Neural crest cell (in vitro differentiated cells): Measurements from ENCODE around the gene HNRNPM. TPM values are rescaled to one million over a fixed set of nuclear protein-coding genes. Genes with fewer than 3 reads are reported as not detected.
"Not testable (repeated sequence)": the region's sequence is repeated elsewhere in the genome, so short reads cannot be mapped to it uniquely, and the experiment has no call there.

ENCODE experiments used
- DNase-seq: peaks from one replicate; pipeline ENCODE4 v3.0.0; 2021; ENCODE audit warnings: low read depth, mixed read lengths, low spot score
- H3K27ac Mint-ChIP-seq: one replicate; pipeline ENCODE4 v1.8.0; 2021; ENCODE audit warnings: mild to moderate bottlenecking, mixed read lengths; ENCODE audit not compliant: unreplicated experiment
- H3K27me3 Mint-ChIP-seq: 2 replicates; pipeline ENCODE4 v1.8.0; 2021; ENCODE audit warnings: low read depth, mild to moderate bottlenecking, mixed read lengths
- H3K36me3 Mint-ChIP-seq: 2 replicates; pipeline ENCODE4 v1.8.0; 2021; ENCODE audit warnings: low read depth, mild to moderate bottlenecking, mixed read lengths
- H3K4me1 Mint-ChIP-seq: 2 replicates; pipeline ENCODE4 v1.8.0; 2021; ENCODE audit warnings: mixed read lengths
- H3K4me3 Mint-ChIP-seq: one replicate; pipeline ENCODE4 v1.8.0; 2021; ENCODE audit warnings: mild to moderate bottlenecking, mixed read lengths
- H3K9me3 Mint-ChIP-seq: 2 replicates; pipeline ENCODE4 v1.8.0; 2021; ENCODE audit warnings: mixed read lengths
- CTCF ChIP-seq: fragments of 200-600 bp; sonication (generic); conservative IDR thresholded peaks from 2 replicates; pipeline ENCODE4 v1.5.0; 2021; ENCODE audit warnings: antibody characterized with exemption, mild to moderate bottlenecking
- total RNA-seq: library from RNA; stranded (reverse); gene quantifications from 2 replicates; pipeline ENCODE4 v1.2.1, GENCODE V29; 2021

HNRNPM gene
- total RNA-seq, 1 donor from 2014 or later = 493 TPM

GRCh38 chr19:8403820-8404109, 41.0 kb upstream of the HNRNPM start:
- H3K27me3 Mint-ChIP-seq = no peaks in the 10 kb centered on the region
- DNase-seq = no peak
- no peak for TF ChIP-seq CTCF
- H3K27ac Mint-ChIP-seq = no peak overlapping the region
- no peaks in the 10 kb centered on the region for H3K9me3 Mint-ChIP-seq
- H3K4me1 Mint-ChIP-seq = no peaks in the 10 kb centered on the region
- H3K36me3 Mint-ChIP-seq = no peaks in the 10 kb centered on the region
- H3K4me3 Mint-ChIP-seq = no peak overlapping the region

GRCh38 chr19:8404391-8405151, 40.2 kb upstream of the HNRNPM start:
- no peak for TF ChIP-seq CTCF
- H3K36me3 Mint-ChIP-seq = no peaks in the 10 kb centered on the region
- H3K27me3 Mint-ChIP-seq = no peaks in the 10 kb centered on the region
- no peak for DNase-seq
- H3K4me1 Mint-ChIP-seq = no peaks in the 10 kb centered on the region
- H3K27ac Mint-ChIP-seq = no peak overlapping the region
- H3K9me3 Mint-ChIP-seq = no peaks in the 10 kb centered on the region
- H3K4me3 Mint-ChIP-seq = no peak overlapping the region

- not testable (repeated sequence) for H3K4me3 Mint-ChIP-seq, H3K4me1 Mint-ChIP-seq, H3K36me3 Mint-ChIP-seq, H3K27me3 Mint-ChIP-seq, H3K9me3 Mint-ChIP-seq, DNase-seq
- H3K27ac Mint-ChIP-seq = peak overlapping the region; percentile 35
Observed at GRCh38 chr19:8410718-8411117, 34.1 kb upstream of the HNRNPM start.

GRCh38 chr19:8412783-8413628, 31.8 kb upstream of the HNRNPM start, which contains the start of gene MARCHF2:
TSS of gene MARCHF2 (plus strand) at chr19:8413305. CDS start at chr19:8421841, 8,536 bp downstream.
- Mint-ChIP-seq H3K27ac (no peak within 1 kb of the TSS), H3K36me3 (no peaks in the 10 kb centered on the region), H3K9me3 (no peaks in the 10 kb centered on the region), H3K4me1 (peaks cover 8% of the 10 kb centered on the region), H3K27me3 (no peaks in the 10 kb centered on the region), H3K4me3 (peak within 1 kb of the TSS; percentile 74)
- TF ChIP-seq CTCF = peak; percentile 71
- DNase-seq = peak; percentile 93

- DNase-seq = no peak
- no peak for TF ChIP-seq CTCF
- H3K4me3 Mint-ChIP-seq = peak overlapping the region; percentile 74
- no peaks in the 10 kb centered on the region for H3K36me3 Mint-ChIP-seq
- no peaks in the 10 kb centered on the region for H3K9me3 Mint-ChIP-seq
- peaks cover 8% of the 10 kb centered on the region for H3K4me1 Mint-ChIP-seq
- no peak overlapping the region for H3K27ac Mint-ChIP-seq
- H3K27me3 Mint-ChIP-seq = no peaks in the 10 kb centered on the region
Observed at GRCh38 chr19:8413629-8413995, 31.2 kb upstream of the HNRNPM start.

GRCh38 chr19:8416796-8417195, 28.0 kb upstream of the HNRNPM start:
- Mint-ChIP-seq H3K9me3 (no peaks in the 10 kb centered on the region), H3K27me3 (no peaks in the 10 kb centered on the region), H3K27ac (no peak overlapping the region), H3K4me3 (no peak overlapping the region), H3K36me3 (no peaks in the 10 kb centered on the region), H3K4me1 (peaks cover 8% of the 10 kb centered on the region)
- no peak for DNase-seq
- TF ChIP-seq CTCF = no peak
